ENCODE results near the gene MFSD11.
"Not testable (repeated sequence)": the region's sequence is repeated elsewhere in the genome, so short reads cannot be mapped to it uniquely, and the experiment has no call there.

Gene MFSD11

DNA sequence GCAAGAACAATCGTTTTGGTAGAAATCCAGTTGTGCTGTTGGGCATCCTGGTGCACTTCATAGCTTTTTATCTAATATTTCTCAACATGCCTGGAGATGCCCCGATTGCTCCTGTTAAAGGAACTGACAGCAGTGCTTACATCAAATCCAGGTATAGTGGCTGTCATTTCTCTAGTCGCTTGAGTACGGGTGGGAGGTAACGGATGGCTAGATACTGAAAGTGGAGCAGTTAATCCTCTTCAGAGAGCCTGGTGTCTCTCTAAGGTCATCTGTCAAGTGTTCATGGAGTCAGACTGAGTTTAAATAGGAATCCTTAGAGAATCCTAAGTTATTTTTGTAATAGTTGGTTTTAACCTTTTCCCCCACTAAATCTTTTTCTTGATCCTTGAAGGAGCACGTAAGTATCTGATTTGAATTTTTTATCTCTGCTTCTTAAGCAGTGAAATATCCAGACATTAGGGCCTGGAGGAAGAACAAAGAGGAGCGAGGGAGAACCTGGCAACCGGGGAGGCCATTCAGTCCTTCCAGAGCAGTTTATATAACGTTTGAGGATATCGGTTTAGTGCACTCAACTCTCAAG lies 37.2 kb downstream of the MFSD11 start:
- TF ChIP-seq, protein P1, sequence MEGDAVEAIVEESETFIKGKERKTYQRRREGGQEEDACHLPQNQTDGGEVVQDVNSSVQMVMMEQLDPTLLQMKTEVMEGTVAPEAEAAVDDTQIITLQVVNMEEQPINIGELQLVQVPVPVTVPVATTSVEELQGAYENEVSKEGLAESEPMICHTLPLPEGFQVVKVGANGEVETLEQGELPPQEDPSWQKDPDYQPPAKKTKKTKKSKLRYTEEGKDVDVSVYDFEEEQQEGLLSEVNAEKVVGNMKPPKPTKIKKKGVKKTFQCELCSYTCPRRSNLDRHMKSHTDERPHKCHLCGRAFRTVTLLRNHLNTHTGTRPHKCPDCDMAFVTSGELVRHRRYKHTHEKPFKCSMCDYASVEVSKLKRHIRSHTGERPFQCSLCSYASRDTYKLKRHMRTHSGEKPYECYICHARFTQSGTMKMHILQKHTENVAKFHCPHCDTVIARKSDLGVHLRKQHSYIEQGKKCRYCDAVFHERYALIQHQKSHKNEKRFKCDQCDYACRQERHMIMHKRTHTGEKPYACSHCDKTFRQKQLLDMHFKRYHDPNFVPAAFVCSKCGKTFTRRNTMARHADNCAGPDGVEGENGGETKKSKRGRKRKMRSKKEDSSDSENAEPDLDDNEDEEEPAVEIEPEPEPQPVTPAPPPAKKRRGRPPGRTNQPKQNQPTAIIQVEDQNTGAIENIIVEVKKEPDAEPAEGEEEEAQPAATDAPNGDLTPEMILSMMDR (IDR thresholded peaks at IDR 0.05; ENCODE audit: low read depth, low read length) = no peak
- DNase-seq (ENCODE audit: extremely low read depth, low read depth) = no peak

DNA sequence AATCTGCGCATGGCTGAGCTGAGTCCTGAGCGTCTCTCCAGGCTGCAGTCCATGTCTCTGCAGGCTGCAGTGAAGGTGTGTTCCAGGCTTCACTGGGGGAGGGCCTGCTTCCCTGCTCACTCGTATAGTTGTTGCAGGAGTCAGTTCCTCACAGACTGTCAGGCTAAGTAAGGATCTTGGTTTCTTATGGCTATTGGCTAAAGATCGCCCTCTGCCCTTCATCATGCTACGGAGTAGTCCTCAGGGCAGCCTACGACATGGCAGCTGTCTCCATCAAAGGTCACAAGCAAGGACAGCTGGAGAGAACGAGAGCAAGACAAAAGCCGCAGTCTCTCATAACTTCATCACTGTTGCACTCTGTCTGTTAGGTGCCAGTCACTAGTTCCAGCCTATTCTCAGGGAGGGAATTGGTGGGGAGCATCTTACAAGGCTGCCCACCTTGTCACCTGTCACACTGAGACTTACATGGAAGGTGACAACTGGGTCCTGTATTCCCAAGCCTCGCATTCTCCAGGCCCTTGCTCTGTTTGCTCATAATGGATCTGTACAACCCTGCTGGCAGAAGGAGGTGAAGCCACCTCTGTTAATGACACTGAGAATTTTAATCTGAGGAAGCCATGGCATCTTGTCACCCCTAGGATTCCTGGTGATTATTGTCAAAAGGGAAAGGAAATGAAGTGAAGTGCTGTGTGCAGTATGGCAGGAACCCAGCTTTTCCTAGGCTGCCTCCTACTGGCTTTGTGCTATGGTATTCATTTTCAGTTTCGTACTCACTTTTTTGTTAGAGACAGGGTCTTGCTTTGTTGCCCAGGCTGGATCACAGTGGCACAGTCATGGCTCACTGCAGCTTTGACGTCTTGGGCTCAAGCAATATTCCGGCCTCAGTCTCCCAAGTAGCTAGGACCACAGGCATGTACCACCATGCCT lies 43.4 kb downstream of the MFSD11 start:
- no peak for DNase-seq (ENCODE audit: extremely low read depth, low read depth)
- TF ChIP-seq, protein P1 (IDR thresholded peaks at IDR 0.05; ENCODE audit: low read depth, low read length) = no peak

DNA sequence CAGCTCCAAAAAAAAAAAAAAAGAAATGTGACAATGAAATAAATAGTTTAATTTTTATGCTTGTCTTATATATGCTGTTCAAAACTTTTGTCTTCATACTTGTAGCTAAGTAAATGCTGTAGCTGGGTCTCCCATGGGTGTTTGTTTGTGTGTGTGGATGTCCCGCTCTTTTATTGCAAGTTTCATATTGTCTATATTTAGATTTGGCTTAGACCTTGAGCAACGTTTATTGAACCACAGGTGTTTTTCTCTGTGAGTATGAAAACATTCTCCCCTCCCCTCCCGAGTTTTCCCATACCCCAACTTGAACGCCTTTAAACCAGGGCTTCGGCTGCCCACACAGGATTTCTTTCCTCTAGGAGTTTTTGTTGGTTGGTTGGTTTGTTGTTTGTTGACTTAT lies 45.2 kb downstream of the MFSD11 start:
- TF ChIP-seq, protein P1 (IDR thresholded peaks at IDR 0.05; ENCODE audit: low read depth, low read length) = no peak
- no peak for DNase-seq (ENCODE audit: extremely low read depth, low read depth)

DNA sequence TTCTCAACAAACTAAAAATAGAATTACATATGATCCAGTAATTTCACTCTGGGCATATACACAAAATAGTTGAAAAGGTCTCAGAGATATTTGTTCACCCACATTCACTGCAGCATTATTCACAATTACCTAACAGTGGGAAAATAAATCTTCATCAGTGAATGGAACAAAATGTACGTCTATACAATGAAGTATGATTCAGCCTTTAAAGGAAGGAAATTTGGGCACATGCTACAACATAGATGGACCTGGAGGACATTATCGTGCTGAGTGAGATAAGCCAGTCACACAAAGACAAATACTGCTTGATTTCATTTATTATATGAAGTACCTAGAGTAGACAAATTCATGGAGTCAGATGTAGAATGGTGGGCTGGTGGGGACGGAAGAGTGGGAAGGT lies 47.0 kb downstream of the MFSD11 start:
- TF ChIP-seq, protein P1 (IDR thresholded peaks at IDR 0.05; ENCODE audit: low read depth, low read length) = no peak
- DNase-seq (ENCODE audit: extremely low read depth, low read depth) = no peak

DNA sequence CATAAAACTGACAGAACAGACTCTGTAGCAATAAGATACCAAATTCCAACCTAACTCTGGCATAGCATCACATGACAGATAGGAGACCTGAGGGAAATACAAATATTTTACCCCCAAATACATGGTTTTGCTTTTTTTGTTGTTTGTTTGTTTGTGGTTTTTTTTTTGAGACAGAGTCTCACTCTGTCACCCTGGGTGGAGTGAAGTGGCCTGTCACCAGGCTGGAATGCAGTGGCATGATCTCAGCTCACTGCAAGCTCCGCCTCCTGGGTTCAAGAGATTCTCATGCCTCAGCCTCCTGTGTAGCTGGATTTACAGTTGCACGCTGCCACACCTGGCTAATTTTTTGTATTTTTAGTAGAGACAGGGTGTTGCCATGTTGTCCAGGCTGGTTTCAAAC lies 49.9 kb downstream of the MFSD11 start:
- DNase-seq (ENCODE audit: extremely low read depth, low read depth) = not testable (repeated sequence)

DNA sequence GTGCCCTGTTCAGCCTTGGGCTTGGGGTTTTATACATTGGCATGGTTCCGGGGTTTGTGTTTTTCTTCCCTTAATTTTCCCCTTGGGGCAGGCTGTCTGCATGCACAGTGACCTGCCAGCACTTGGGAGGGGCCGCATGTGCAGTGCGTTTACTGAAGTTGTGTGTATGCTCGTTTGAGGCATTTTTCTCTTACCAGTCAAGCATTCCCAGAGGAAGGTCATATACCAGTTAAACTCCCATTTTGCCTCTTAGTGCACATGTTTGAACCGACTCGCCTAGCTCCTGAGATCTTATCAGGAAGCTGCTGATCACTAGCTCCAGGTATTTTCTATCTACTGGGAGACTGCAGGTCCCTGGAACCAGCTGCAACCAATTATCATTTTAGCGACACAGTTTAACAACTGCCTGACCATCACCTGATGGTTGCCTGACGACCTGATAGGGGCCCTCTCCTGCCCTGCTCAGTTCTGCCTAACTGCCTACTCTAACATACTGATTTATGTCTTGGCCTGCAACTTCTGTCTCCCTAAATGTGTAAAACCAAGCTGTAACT lies 51.4 kb downstream of the MFSD11 start:
- no peak for DNase-seq (ENCODE audit: extremely low read depth, low read depth)
- TF ChIP-seq, protein P1 (IDR thresholded peaks at IDR 0.05; ENCODE audit: low read depth, low read length) = no peak

DNA sequence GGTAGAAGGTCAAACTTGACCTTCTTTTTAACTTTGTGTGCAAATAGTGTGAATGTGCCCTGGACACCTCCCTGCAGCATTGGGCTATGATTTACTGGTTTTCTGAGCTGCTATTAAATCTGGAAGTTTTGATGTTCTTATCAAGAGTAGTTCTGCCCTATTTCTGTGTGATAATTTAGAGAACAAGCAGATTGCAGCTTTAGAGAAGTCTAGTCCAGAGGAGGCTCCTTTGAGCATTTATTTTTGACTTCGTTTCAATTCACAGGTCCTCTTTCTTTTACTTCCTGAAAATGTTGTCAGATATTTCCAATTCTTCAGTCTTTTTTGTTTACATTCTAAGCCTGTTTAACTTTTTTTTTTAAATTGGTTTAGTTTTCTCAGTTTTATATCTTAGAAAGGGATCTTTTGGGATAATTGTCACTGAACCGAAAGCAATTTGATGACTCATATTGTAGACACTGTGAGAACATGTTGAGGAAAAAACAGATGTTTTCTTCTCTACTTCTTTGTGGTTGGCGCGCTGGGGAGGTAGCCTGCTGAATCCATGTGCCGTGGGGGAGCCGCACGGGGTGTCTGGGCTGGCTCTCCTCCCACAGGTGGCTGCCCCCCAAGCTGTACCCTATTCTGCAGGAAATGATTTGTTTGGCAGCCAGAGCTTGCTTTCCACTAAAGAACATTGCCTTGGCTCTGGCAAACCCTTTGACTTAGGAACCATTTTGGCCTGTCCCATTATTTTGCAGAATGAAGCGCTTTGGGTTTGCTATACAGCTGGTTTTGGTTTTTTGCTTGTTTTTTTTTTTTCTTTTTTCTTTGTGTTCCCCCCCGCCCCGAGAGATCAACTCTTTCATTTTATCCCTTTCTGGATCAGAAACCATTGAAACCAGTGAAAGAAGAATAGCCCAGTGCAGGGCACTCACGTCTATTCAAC lies 53.4 kb downstream of the MFSD11 start:
- TF ChIP-seq, protein P1 (IDR thresholded peaks at IDR 0.05; ENCODE audit: low read depth, low read length) = no peak
- DNase-seq (ENCODE audit: extremely low read depth, low read depth) = peak; percentile 50
